Progenitor cell of endocrine pancreas (in vitro differentiated cells): Measurements from ENCODE around the gene KANSL3. TPM values are rescaled to one million over a fixed set of nuclear protein-coding genes. Genes with fewer than 3 reads are reported as not detected.
A peak's percentile ranks its signal among the peaks of the same experiment; 100 is the strongest.

Experiments used
- DNase-seq: peaks from one replicate; pipeline ENCODE4 v3.0.0; 2021; ENCODE audit warnings: low spot score; ENCODE audit not compliant: unreplicated experiment
- H3K27ac Mint-ChIP-seq: 2 replicates; pipeline ENCODE4 v1.8.0; 2021; ENCODE audit warnings: mild to moderate bottlenecking, moderate library complexity, mixed read lengths
- H3K27me3 Mint-ChIP-seq: 2 replicates; pipeline ENCODE4 v1.8.0; 2021; ENCODE audit warnings: mixed read lengths
- H3K36me3 Mint-ChIP-seq: 2 replicates; pipeline ENCODE4 v1.8.0; 2022; ENCODE audit warnings: mixed read lengths; ENCODE audit not compliant: insufficient read depth
- H3K4me1 Mint-ChIP-seq: 2 replicates; pipeline ENCODE4 v1.8.0; 2021; ENCODE audit warnings: low read depth, mixed read lengths
- H3K4me3 Mint-ChIP-seq: 2 replicates; pipeline ENCODE4 v1.8.0; 2021; ENCODE audit warnings: low read depth, mild to moderate bottlenecking, moderate library complexity, mixed read lengths
- H3K9me3 Mint-ChIP-seq: 2 replicates; pipeline ENCODE4 v1.8.0; 2021; ENCODE audit warnings: low read depth, mixed read lengths
- long read RNA-seq: library from polyadenylated mRNA; unstranded; transcript quantifications from one replicate; pipeline ENCODE4 v2.0.0, GENCODE V29; 2020
- total RNA-seq: library from RNA; stranded (reverse); gene quantifications from 2 replicates; pipeline ENCODE4 v1.2.1, GENCODE V29; 2021
- TF ChIP-seq, protein P1 (sequence below): fragments of 200-600 bp; sonication (generic); IDR thresholded peaks from one replicate; pipeline ENCODE4 v1.5.0; 2021; ENCODE audit warnings: antibody characterized with exemption, mild to moderate bottlenecking; ENCODE audit not compliant: unreplicated experiment

KANSL3 gene
- total RNA-seq, result 53.6 and 57.7 TPM in 2 replicates
- long read RNA-seq, transcript KANSL3-217 (2 exons, 438 nt), result major isoform, 5 of 53 reads
- long read RNA-seq, partial matches to known transcripts, result 30 of 53 reads
- long read RNA-seq, other reads (novel, unspliced or antisense), result 18 of 53 reads

DNA sequence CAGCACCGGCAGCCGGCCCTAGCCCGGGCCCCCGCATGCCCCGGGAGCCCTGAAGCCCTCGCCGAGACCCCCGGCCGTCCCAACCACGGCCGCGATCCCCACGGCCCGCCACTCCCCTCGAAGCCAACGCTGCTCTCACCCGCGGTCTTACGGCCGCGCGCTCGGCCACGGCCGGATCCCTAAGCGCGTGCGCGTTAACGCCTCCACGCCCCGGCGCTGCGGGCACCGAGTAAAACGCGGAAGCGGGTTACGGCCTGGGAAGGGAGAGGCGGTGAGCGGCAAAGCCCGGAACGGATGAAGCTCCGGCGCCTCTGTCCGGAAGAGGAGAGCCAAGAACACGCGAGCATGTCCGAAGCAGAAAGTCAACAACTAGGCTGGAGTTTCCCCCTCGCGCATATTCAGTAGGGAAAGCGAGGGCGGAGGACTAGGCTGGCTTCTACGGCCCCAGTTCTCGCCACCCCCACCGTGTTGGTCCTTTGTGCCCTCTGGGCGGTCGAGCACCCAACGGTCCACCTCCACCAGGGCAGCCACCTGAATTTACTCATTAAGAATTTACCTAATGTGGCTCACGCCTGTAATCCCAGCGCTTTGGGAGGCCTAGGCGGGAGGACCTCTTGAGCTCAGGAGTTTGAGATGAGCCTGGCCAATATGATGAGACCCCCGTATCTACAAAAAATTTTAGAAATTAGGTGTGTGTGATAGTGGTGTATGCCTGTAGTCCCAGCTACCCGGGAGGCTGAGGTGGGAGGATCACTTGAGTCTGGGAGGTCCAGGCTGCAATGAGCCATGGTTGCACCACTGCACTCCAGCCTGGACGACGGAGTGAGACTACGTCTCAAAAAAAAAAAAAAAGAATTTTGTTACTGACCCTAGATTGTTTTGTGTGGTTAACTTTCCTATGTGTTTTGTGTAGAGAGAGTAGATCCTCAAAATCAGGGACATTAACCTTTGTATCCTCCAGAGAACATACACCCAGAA lies at the start of gene KANSL3:
Gene KANSL3, minus strand, starts transcription at position 169 of the 978 bp plus-strand sequence. CDS start 1,177 bp downstream, outside the sequence.
- peak; percentile 84 for DNase-seq
- peak within 1 kb of the TSS; percentile 96 for H3K27ac Mint-ChIP-seq
- TF ChIP-seq, protein P1, sequence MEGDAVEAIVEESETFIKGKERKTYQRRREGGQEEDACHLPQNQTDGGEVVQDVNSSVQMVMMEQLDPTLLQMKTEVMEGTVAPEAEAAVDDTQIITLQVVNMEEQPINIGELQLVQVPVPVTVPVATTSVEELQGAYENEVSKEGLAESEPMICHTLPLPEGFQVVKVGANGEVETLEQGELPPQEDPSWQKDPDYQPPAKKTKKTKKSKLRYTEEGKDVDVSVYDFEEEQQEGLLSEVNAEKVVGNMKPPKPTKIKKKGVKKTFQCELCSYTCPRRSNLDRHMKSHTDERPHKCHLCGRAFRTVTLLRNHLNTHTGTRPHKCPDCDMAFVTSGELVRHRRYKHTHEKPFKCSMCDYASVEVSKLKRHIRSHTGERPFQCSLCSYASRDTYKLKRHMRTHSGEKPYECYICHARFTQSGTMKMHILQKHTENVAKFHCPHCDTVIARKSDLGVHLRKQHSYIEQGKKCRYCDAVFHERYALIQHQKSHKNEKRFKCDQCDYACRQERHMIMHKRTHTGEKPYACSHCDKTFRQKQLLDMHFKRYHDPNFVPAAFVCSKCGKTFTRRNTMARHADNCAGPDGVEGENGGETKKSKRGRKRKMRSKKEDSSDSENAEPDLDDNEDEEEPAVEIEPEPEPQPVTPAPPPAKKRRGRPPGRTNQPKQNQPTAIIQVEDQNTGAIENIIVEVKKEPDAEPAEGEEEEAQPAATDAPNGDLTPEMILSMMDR, result no peak
- H3K27me3 Mint-ChIP-seq, result no peaks in the 10 kb centered on the region
- H3K9me3 Mint-ChIP-seq, result no peaks in the 10 kb centered on the region
- H3K4me3 Mint-ChIP-seq, result peak within 1 kb of the TSS; percentile 90
- peaks cover 5% of the 10 kb centered on the region for H3K36me3 Mint-ChIP-seq
- peaks cover 20% of the 10 kb centered on the region for H3K4me1 Mint-ChIP-seq

DNA sequence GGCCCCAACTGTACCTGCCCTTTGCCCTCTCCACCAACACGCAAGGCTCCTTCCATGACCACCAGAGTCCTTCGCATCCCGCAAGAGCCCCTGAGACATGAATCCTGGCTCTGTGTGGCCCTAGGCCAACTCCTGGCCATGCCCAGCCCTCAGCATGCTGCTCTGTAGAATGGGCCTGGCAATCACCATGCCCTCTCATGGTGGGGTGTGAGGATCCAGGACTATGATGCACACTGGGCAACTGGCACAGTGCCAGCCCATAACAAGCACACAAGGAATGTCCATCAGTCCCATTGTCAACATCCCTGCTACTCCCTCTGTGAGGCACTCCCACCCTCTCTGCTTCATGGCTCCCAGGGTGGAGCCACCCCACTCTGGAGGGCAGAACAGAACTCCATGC lies 49.2 kb upstream of the KANSL3 start:
- Mint-ChIP-seq H3K4me1 (peaks cover 5% of the 10 kb centered on the region), H3K9me3 (no peaks in the 10 kb centered on the region), H3K27ac (no peak overlapping the region), H3K36me3 (no peaks in the 10 kb centered on the region), H3K4me3 (no peak overlapping the region), H3K27me3 (peaks cover 8% of the 10 kb centered on the region)
- DNase-seq, result no peak
- TF ChIP-seq, protein P1, result no peak

DNA sequence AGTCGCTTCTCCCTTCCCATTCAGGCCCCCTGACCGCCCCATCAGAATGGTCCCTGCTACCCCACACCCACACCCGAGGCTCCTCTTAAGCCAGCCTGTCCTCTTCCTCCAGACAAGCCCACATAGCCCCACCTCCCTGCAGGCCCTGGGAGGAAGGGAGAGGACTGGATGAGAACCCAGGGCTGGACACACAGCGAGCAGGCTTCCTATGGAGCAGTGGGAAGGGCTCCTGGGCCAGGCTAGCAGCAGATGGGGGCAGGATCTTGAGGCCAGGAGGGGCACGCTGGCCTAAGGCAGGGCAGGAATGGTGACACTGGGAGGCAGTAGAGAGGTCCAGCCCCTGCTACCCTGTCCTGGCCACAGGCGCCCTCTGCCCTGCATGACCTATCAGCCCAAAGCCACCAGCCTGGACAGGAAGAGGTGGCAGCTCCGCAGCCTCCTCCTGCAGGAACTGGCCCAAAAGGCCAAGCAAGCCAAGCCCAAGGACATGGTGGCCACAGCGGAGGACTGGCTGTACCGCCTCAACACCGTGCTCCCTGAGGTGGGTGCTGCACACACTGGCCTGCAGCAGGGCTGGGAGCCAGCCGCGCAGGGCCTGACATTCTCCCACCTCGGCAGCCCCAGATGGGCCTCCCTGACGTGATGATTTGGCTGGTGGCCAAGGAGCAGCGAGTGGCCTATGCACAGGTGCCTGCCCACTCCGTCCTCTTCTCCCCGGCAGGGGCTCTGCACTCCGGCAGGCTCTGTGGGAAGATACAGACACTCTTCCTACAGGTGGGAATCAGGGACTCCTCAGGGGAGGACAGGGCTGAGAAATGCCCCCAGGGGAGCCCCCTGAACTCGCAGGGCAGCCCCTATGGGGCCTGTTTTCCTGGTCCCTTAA lies 47.7 kb upstream of the KANSL3 start:
- no peak for DNase-seq
- TF ChIP-seq, protein P1, result no peak
- peak overlapping the region; percentile 45 for H3K27ac Mint-ChIP-seq
- H3K36me3 Mint-ChIP-seq, result no peaks in the 10 kb centered on the region
- no peaks in the 10 kb centered on the region for H3K9me3 Mint-ChIP-seq
- peaks cover 8% of the 10 kb centered on the region for H3K27me3 Mint-ChIP-seq
- peaks cover 5% of the 10 kb centered on the region for H3K4me1 Mint-ChIP-seq
- H3K4me3 Mint-ChIP-seq, result no peak overlapping the region

DNA sequence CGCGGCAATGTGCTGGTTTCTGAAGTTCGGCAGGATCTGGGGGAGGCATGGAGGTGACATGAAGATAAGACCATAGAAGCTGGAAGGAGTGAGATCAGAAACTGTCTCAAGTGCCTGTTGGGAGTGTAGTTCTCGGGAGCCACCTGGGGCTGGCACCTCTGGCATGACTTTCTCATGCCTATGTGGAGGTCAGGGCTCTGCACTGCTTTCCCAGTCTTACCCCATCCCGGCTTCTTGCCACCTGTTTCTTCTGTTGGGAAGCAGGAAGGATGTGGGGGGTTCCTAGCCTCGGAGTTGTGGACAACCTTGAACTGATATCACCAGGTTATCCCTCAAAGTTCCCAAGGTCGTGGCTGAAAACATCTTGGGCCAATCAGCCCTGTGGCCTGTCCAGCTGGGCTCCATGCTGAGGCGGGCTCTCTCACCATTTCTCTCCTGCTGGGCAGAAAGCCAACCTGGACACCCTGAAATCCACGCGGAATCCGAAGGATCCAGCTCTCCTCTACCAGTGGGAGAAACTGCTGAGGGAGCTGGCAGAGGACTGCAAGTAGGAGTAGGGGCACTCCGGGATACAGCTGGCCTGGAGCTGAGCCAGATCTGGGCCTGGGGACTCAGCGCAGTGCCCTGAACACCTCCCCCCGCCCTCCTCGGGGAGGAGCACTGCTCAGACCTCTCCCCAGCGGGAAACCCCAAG lies 46.9 kb upstream of the KANSL3 start:
- no peak overlapping the region for H3K27ac Mint-ChIP-seq
- peaks cover 10% of the 10 kb centered on the region for H3K4me1 Mint-ChIP-seq
- TF ChIP-seq, protein P1, result no peak
- peaks cover 8% of the 10 kb centered on the region for H3K27me3 Mint-ChIP-seq
- no peak for DNase-seq
- no peak overlapping the region for H3K4me3 Mint-ChIP-seq
- no peaks in the 10 kb centered on the region for H3K36me3 Mint-ChIP-seq
- no peaks in the 10 kb centered on the region for H3K9me3 Mint-ChIP-seq
